Stomach smooth muscle (tissue), 2 donors: ENCODE measurements around the gene CALML5.

Source experiments
- H3K27ac ChIP-seq: one replicate; pipeline ENCODE4 v1.7.0; 2013; ENCODE audit warnings: mild to moderate bottlenecking, low read length, inconsistent platforms
- H3K27me3 ChIP-seq, 2 donors: one replicate each; pipeline ENCODE4 v1.7.0; 2013; ENCODE audit warnings: low read length in 2 of 2; ENCODE audit not compliant: insufficient read depth in 2 of 2, control insufficient read depth in 1 of 2
- H3K36me3 ChIP-seq, 2 donors: one replicate each; pipeline ENCODE4 v1.7.0; 2013; ENCODE audit warnings: low read length in 2 of 2; ENCODE audit not compliant: control insufficient read depth in 2 of 2, insufficient read depth in 2 of 2
- H3K4me1 ChIP-seq: one replicate; pipeline ENCODE4 v1.7.0; 2013; ENCODE audit warnings: low read length; ENCODE audit not compliant: control insufficient read depth, insufficient read depth
- H3K4me3 ChIP-seq, 2 donors: one replicate each; pipeline ENCODE4 v1.7.0; 2013; ENCODE audit warnings: low read length in 2 of 2
- H3K9ac ChIP-seq, 2 donors: one replicate each; pipeline ENCODE4 v1.7.0; 2013; ENCODE audit warnings: low read length in 2 of 2, mild to moderate bottlenecking in 1 of 2
- H3K9me3 ChIP-seq, 2 donors: one replicate each; pipeline ENCODE4 v1.7.0; 2013; ENCODE audit warnings: low read length in 2 of 2; ENCODE audit not compliant: control insufficient read depth in 2 of 2
- donor health status: healthy.
- donor health status: Pancreatic carcinoma.

CALML5 gene

GRCh38 chr10:5467634-5468255, 31.6 kb downstream of the CALML5 start:
- no peak overlapping the region for H3K27ac ChIP-seq
- no peaks in the 10 kb centered on the region for H3K27me3 ChIP-seq
- peaks cover 13% of the 10 kb centered on the region for H3K4me1 ChIP-seq
- H3K9ac ChIP-seq: no peak overlapping the region
- H3K9me3 ChIP-seq: peaks cover 0 to 12% of the 10 kb centered on the region in 2 donors
- H3K36me3 ChIP-seq: no peaks in the 10 kb centered on the region
- H3K4me3 ChIP-seq: no peak overlapping the region

- Histone ChIP-seq H3K4me3 (no peak overlapping the region), H3K27ac (peak overlapping the region; percentile 60), H3K4me1 (peaks cover 13% of the 10 kb centered on the region), H3K27me3 (no peaks in the 10 kb centered on the region), H3K9ac (no peak overlapping the region), H3K9me3 (peaks cover 0 to 12% of the 10 kb centered on the region in 2 donors), H3K36me3 (no peaks in the 10 kb centered on the region)
Measured at GRCh38 chr10:5467207-5467535, 32.2 kb downstream of the CALML5 start.

GRCh38 chr10:5466451-5467206, 32.7 kb downstream of the CALML5 start:
- peak overlapping the region in 1 of 2 donors; percentile 36 for H3K9ac ChIP-seq
- peak overlapping the region; percentile 60 for H3K27ac ChIP-seq

GRCh38 chr10:5465976-5466450, 33.4 kb downstream of the CALML5 start:
- no peaks in the 10 kb centered on the region for H3K36me3 ChIP-seq
- peaks cover 0 to 12% of the 10 kb centered on the region in 2 donors for H3K9me3 ChIP-seq
- H3K27me3 ChIP-seq: no peaks in the 10 kb centered on the region
- peak overlapping the region in 1 of 2 donors; percentile 36 for H3K9ac ChIP-seq
- peak overlapping the region; percentile 60 for H3K27ac ChIP-seq
- H3K4me3 ChIP-seq: peak overlapping the region in 1 of 2 donors; percentile 29
- peaks cover 13% of the 10 kb centered on the region for H3K4me1 ChIP-seq

More at GRCh38 chr10:5466451-5467206, 32.7 kb downstream of the CALML5 start:
- peak overlapping the region in 1 of 2 donors; percentile 29 for H3K4me3 ChIP-seq
- H3K27me3 ChIP-seq: no peaks in the 10 kb centered on the region
- H3K36me3 ChIP-seq: no peaks in the 10 kb centered on the region
- H3K9me3 ChIP-seq: peaks cover 0 to 12% of the 10 kb centered on the region in 2 donors
- H3K4me1 ChIP-seq: peaks cover 13% of the 10 kb centered on the region

GRCh38 chr10:5464546-5464945, 34.8 kb downstream of the CALML5 start:
- Histone ChIP-seq H3K4me1 (peaks cover 13% of the 10 kb centered on the region), H3K36me3 (peaks cover 3 to 5% of the 10 kb centered on the region in 2 donors), H3K9me3 (peaks cover 0 to 12% of the 10 kb centered on the region in 2 donors), H3K4me3 (no peak overlapping the region), H3K27me3 (no peaks in the 10 kb centered on the region), H3K27ac (no peak overlapping the region), H3K9ac (no peak overlapping the region)

DNA sequence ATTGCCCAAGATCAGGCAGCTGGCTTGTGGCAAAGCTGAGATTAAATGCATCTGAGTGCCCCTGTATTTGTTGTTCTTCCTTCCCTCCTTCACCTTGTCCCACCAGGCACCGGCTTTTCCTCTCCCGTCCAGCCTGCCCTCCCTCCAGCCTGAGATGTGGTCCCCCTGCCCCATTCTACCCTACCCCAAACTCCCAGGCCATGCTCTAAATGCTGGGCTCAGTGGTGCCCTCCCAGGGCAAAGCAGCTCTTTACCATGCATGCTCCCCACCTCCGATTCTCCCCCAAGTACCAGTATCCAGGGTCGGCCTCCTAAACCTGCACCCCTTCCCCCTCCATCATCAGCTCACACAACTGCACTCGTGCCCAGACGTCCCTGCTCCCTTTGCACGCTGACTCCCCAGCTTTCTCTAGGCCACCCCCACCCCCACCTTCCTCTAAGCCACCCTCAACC, 36.5 kb downstream of the CALML5 start:
- H3K9ac ChIP-seq: no peak overlapping the region
- no peak overlapping the region for H3K27ac ChIP-seq
- H3K27me3 ChIP-seq: no peaks in the 10 kb centered on the region
- peaks cover 13% of the 10 kb centered on the region for H3K4me1 ChIP-seq
- no peak overlapping the region for H3K4me3 ChIP-seq
- peaks cover 0 to 3% of the 10 kb centered on the region in 2 donors for H3K9me3 ChIP-seq
- H3K36me3 ChIP-seq: peaks cover 14 to 18% of the 10 kb centered on the region in 2 donors

DNA sequence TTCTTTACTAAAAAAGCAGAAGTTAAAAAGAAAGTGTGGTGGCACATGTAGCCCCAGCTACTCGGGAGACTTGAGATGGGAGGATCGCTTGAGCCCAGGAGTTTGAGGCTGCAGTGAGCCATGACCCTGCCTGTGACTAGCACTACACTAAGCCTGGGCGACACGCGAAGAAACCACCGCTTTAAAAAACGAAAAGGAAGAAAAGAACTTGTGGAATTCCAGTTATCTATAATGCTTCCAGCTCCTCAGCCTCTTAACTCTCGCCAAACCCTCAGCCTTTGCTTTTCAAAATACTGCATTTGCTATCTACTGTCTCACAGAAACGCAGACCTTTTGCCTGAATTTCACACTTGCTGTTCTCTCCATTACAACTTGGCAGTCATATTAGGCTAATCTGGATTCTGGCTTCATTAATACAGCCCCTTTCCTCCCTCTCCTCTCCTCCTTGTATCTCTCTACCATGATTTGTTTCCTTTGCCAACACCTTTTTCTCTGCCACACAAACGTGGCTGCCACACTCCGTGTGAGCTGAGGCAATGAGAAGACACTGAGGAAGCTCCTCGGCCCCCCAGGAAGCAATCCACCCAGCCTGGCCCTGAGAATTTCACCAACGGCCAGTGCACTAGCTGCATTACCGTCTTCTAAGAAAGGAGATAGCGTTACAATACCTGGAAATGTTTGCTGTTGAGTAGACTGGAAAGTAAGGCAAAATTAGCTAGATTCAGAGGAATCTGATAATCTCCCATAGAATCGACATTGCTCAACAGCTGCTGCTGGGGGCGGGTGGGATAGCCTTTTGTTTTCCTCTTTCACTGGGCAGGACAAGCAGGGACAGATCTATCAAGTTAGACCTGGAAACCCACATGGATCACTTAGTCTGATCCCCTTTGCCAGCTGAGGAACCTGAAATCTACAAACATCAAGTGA, 37.2 kb downstream of the CALML5 start:
- H3K9ac ChIP-seq: no peak overlapping the region
- no peak overlapping the region for H3K27ac ChIP-seq
- H3K4me3 ChIP-seq: no peak overlapping the region
- no peaks in the 10 kb centered on the region for H3K27me3 ChIP-seq
- peaks cover 15 to 18% of the 10 kb centered on the region in 2 donors for H3K36me3 ChIP-seq
- no peaks in the 10 kb centered on the region for H3K9me3 ChIP-seq
- peaks cover 12% of the 10 kb centered on the region for H3K4me1 ChIP-seq

DNA sequence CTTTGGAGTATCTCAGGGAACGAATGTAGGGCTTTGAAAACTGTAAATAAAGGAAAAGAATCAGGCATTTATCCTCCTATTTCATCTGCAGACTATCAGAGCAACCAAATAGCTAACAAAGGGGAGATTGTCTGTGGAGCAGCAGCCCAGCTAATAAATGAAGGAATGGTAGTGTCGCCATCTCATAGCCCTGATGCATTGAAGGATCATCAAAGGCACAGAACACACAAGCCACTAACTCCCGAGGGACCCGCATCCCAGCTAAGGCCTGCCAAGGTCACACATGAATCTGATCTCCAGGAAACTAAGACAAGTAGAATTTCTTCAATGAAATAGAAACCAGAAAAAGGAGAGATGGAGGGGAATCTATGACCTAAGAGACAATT, 38.2 kb downstream of the CALML5 start:
- Histone ChIP-seq H3K9ac (no peak overlapping the region), H3K36me3 (peaks cover 22% of the 10 kb centered on the region in 2 donors), H3K4me1 (peaks cover 3% of the 10 kb centered on the region), H3K27me3 (no peaks in the 10 kb centered on the region), H3K27ac (no peak overlapping the region), H3K9me3 (no peaks in the 10 kb centered on the region), H3K4me3 (no peak overlapping the region)

DNA sequence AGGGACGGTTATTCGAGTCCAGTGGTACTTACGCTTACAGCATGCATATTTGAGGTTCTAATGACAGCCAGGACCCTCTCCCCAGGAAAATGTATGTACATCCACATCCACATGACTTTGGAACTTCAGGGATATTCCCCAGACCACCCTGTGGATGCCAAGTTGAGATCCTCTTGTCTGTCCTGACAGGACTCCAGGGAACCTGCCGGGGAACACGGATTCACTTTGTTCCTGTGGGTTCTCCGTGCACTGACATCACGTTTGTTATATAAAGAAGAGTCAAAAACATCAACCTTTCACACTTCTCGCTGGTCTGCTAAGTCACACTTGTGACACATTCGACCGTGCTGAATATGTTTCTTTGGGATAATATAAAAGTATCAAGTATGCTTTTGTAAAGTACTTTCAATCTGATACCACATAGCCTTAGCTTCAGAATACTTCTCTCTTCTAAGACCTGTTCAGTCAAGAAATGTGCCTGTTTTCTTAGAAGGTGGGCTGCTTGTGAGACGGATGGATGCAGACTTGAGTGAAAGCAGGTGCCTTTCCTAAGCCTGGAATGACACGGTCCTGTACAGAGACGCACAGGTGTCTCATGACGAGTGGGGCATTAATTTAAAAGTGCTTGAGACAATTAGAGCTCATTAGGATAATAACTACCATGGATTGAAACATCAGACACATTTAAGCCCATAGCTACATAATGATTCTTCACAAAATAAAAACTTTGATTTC, 38.7 kb downstream of the CALML5 start:
- H3K27me3 ChIP-seq: no peaks in the 10 kb centered on the region

More for the DNA sequence above, 38.7 kb downstream of the CALML5 start:
- Histone ChIP-seq H3K4me1 (no peaks in the 10 kb centered on the region), H3K9me3 (no peaks in the 10 kb centered on the region), H3K36me3 (peaks cover 27 to 28% of the 10 kb centered on the region in 2 donors), H3K27ac (no peak overlapping the region), H3K9ac (no peak overlapping the region), H3K4me3 (no peak overlapping the region)
